GM10266 (cell line): ENCODE measurements around the gene SLC26A2.

Experiments used
- DNase-seq: peaks from one replicate; pipeline ENCODE4 v3.0.0; 2012; ENCODE audit errors: extremely low spot score
- TF ChIP-seq, protein P1 (sequence below): IDR thresholded peaks from 2 replicates; pipeline ENCODE4 v1.5.1; 2012; ENCODE audit warnings: mild to moderate bottlenecking, low read depth; ENCODE audit not compliant: control insufficient read depth, insufficient read depth; ENCODE audit errors: missing control alignments

Gene SLC26A2

DNA sequence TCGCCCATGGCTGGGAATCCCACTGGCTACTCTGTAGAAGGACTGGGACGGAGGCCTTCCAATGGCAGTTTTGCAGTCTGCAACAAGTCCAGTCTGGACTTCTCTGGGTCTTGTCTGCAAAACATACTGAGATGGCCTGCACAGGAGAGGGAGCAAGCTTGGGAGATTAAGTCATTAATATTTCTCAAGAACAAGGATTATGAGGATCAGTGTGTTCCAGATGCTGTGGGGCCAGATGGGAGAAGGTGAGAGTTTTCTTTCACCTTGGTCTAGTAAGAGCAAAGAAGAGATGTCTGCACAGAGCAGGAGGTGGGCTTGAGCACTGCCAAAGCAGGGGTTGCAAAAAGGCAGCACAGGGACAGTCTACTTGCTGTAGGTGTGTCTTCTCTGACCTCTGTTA, 15.9 kb upstream of the SLC26A2 start, which contains the start of gene PDE6A:
Gene PDE6A, minus strand, starts transcription at position 128 of the 400 bp plus-strand sequence. Its CDS starts 120 bp downstream, at position 8.
- TF ChIP-seq, protein P1, sequence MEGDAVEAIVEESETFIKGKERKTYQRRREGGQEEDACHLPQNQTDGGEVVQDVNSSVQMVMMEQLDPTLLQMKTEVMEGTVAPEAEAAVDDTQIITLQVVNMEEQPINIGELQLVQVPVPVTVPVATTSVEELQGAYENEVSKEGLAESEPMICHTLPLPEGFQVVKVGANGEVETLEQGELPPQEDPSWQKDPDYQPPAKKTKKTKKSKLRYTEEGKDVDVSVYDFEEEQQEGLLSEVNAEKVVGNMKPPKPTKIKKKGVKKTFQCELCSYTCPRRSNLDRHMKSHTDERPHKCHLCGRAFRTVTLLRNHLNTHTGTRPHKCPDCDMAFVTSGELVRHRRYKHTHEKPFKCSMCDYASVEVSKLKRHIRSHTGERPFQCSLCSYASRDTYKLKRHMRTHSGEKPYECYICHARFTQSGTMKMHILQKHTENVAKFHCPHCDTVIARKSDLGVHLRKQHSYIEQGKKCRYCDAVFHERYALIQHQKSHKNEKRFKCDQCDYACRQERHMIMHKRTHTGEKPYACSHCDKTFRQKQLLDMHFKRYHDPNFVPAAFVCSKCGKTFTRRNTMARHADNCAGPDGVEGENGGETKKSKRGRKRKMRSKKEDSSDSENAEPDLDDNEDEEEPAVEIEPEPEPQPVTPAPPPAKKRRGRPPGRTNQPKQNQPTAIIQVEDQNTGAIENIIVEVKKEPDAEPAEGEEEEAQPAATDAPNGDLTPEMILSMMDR, result no peak
- no peak for DNase-seq

DNA sequence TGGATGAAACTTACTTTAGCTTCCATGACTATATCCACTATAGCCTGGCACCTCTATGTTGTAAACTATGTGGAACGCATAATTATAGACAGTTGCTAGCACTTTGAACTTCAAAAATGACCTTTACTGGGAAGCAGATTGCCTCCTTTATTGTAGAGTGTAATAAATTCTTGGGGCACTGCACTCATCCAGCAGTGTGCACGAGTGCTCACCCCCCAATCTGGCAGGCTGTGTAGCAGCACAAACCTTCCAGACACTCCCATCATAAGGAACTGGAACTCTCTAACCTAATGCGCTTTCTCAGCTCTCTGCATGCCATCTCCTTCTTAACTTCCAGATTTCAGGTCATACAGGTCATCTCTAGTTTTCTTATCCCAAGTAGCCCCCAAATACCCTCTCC, 14.4 kb upstream of the SLC26A2 start:
- DNase-seq, result no peak
- TF ChIP-seq, protein P1, result no peak

DNA sequence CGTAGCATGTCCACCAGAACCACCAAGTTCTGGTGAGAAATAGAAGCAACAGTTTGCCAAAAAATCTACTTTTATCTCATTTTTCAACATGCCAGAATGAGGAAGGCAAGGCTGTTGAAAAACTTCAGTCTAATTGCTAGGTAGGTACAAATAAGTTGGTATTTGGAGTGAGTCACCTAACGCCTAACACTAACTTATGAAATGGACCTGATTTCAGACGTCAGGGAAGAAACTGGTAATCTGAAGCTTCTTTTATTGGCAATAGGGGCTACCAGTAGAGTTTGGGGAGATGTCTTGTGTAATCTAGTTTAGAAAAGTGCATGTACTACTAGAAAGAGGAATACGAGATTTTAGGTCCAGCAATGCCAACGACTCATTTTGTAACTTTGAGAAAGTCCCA, 11.6 kb upstream of the SLC26A2 start:
- DNase-seq, result no peak
- TF ChIP-seq, protein P1, result no peak

DNA sequence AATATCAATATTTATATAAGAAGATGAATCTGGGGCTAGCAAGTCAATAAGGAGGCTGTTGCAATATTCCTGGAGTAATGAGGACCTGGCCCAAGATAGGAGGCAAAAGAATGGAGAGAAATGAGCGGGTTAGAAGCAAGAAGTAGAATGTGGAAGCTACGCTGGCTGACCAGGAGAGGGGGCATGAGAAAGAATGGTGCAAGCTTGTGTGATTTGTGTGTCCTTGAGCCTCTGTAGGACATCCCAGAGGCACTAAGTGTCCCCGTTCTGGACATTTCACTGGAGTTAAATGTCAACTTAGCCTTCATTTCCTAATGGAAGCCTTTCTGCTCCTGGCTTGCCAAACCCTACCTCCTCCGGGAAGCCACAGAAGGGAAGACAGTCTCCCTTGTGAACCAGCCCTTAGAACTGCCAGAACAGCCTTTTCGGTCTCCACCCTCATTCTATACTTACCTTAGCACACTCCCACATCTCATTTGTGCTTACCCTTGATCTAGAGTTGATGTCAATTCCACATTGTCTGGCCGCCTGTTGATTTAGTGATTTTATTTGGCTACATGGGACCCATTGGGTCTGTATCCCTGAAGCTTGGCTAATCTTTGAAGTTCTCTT, 9.3 kb upstream of the SLC26A2 start:
- TF ChIP-seq, protein P1, result no peak
- no peak for DNase-seq

DNA sequence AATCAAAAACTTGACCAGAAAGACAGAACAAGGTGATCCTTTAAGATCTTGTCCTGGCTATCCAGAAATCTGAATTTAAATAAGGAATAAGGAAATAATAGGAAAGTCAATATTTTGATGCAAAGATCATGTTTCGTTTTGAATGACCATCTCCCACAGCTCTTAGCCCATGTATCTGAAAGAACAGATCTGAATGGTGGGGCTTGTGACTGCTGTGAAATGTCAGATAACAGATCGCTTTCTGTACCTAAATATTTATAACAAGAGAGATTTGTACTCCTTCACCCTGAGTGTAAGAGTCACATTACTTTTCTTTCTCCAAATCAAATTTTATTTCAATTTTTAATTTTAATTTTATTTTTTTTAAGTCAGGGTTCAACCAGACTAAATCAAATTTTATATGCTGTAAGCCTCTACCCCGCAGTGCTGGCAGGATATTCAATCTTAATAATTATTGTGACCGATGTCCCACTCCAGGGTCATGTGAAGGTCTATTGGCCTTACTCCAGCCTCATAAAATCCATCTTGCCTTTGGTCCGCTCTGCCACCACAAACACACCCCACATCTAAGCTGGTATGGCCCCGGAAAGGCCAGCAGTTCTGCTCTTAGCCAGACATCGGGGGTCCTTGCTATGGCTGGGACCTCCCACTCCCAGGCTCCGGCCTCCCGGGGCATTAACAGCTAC, 7.0 kb upstream of the SLC26A2 start:
- no peak for DNase-seq
- TF ChIP-seq, protein P1, result no peak

DNA sequence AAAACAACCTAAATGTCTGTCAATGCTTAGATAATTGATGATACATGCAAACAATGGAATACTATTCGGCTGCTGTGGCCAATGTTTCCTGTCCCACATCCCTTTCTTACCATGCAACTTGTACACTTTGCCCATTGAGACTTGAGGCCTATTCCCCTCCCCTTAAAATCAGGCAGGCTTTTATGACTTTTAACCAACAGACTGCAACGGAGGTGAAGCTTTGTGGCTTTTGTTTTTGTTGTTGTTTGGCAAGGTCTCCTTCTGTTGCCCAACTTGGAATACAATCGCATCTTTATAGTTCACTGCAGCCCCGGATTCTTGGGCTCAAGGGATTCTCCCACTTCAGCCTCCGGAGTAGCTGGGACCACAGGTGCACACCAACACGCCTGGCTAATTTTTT, 5.8 kb upstream of the SLC26A2 start:
- TF ChIP-seq, protein P1, result no peak
- DNase-seq, result no peak

DNA sequence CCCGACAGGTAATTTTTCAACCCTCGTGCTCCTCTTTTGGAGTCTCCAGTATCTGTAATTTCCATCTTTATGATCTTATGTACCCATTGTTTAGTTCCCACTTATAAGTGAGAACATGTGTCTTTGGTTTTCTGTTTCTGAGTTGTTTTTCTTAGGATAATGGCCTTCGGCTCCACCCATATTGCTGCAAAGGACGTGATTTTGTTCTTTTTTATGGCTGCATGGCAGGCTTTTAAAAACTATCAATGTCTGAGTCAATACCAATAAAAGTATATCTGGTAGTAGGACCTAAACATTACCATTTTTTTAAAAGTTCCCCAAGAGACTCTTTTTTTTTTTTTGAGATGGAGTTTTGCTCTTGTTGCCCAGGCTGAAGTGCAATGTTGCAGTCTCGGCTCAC, 3.9 kb upstream of the SLC26A2 start:
- TF ChIP-seq, protein P1, result no peak
- DNase-seq, result no peak
